A204.1 (cell line): Measurements from ENCODE around the gene PRKAR1B.

Experiments
- FAIRE-seq: peaks from 2 replicates; lab custom pipeline; 2012; peaks lifted over from hg19 to GRCh38; lab: Jason Lieb, UNC

The PRKAR1B gene

GRCh38 chr7:602341-603141 is 124.5 kb downstream of the PRKAR1B start:
- FAIRE-seq: no peak

- FAIRE-seq: no peak
Measured at GRCh38 chr7:601595-602340, 125.3 kb downstream of the PRKAR1B start.

DNA sequence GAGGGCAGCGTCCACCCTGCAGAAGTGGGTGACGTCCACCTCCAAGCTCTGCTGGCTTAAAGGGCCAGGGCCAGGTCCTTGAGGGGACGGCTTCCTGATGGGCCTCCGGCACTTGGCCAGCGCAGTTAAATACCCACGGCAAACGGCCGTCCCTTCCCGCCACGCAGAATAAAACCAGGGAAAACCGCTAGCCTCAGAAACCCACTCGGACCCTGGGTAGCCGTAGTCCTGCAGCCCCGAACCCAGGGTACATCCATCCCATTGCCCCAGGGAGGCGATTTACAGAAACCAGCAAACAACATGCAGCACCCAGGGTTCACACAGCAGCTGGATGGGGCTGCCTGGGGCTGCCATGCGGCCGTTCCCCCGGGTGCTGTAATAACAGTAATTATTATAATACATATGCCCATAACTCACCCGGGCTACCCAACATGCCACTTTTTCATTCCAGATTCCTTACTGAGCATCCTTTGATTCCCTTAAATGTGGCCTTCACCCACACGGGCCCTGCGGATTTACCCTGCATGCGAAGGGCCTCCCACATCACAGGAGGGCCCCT is 126.0 kb downstream of the PRKAR1B start:
- FAIRE-seq: no peak

GRCh38 chr7:600149-601035 is 126.7 kb downstream of the PRKAR1B start:
- FAIRE-seq: no peak

DNA sequence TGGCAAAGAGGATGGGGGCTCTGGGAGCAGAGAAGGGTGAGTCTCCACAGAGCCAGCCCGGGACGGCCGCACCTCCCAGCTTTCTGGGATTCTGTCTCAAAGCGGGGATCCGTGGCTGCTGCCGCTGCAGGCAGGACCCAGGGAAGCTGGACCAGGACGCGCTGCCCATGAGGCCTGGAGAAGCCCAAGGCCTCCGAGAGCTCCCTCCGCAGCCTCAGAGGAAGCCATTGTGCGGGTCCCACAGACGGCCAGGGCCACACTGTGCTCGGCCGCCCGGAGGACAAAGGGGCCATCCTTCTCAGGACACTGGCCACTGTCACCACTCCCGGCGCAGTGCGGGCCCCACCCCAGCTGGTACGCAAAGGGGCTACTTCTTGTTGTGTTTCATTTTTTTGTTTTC is 128.2 kb downstream of the PRKAR1B start:
- no peak for FAIRE-seq

DNA sequence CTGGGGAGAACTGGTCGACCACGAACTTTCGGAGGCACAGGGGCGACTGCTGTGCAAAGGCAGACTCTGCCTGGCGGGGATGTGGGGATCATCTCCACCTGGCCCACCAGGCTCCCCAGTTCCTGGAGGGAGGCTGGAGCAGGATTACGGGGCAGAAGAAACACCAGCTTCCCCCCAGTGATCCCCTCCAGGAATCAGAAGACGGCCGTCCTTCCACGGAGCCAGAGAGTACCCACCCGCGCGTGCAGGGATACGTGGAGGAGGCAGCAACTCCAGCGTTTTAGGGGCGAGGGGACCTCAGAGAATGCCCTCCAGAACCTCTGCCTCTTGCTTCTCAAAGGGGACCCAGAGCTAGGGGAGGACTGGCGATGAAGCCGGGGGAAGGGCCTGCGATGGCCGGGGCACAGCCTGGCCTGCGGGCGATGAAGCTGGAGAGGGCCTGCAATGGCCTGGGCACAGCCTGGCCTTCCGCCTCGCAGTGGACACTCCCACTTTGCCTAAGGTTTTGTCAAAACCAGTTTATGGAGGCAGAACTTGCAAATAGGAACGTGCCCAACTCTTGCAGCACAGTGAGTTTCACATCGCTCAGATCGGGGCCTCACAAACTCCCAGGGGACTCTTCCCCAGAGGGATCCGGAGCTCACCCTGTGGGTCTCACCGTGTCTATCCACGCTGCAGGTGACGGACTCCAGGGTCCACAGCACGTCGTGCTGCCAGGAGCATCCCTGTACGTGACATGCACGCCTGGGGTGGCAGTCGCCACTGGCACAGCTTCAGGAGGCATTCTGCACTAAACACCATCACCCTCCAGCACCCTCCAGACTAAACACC is 129.5 kb downstream of the PRKAR1B start:
- no peak for FAIRE-seq

GRCh38 chr7:596819-597182 is 130.3 kb downstream of the PRKAR1B start:
- no peak for FAIRE-seq

DNA sequence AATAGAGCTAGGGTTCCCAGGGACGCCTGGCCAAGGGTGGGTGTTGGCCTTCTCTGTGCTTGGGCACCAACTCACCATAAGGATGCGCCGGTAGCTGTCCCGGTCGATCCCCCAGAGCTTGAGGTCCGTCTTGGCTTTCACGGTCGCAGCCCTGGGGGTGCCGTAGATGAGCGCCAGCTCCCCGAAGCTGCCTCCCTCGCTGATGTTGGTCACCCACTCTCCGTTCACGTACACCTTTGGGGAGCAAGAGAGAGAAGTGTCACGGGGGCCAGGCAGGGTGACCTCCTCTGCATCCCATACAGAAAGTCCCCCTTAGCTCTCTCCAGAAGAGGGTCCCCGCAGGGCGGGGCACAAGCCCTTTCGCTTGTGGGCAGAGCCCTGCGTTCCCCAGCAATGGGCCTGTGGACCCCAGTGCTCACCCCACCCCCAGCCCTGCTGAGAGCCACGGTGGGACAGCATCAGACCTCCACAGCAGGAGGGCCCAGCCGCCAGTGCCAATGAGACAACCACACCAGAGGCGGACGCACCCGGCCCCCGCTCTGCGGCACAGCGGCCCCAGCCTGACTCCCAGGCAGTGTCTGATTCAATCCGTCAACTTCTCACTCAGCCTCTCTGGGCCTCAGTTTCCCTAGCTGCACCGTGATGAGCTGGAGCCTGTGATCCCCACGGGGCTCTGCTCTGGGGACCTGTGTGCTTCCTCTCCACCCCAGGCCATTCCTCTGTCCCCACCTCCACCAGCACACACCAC is 130.8 kb downstream of the PRKAR1B start:
- no peak for FAIRE-seq

DNA sequence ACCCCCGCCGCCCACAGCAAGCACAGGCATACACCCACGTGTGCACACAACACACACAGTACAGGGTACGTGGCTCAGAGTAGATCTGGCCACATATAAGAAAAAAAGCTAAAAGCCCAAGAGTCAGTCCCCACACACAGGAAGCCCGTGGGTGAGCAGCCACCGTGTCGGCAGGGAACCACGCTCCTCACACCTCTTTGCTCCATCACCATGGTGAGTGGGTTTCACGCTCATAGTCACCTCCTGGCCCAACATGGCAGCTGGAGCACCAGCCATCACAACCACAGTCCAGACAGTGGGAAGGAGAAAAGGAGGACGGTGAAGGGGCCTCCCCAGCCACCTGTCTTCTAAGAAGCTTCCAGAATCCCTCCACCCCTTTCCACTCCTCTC is 131.5 kb downstream of the PRKAR1B start:
- FAIRE-seq: no peak

DNA sequence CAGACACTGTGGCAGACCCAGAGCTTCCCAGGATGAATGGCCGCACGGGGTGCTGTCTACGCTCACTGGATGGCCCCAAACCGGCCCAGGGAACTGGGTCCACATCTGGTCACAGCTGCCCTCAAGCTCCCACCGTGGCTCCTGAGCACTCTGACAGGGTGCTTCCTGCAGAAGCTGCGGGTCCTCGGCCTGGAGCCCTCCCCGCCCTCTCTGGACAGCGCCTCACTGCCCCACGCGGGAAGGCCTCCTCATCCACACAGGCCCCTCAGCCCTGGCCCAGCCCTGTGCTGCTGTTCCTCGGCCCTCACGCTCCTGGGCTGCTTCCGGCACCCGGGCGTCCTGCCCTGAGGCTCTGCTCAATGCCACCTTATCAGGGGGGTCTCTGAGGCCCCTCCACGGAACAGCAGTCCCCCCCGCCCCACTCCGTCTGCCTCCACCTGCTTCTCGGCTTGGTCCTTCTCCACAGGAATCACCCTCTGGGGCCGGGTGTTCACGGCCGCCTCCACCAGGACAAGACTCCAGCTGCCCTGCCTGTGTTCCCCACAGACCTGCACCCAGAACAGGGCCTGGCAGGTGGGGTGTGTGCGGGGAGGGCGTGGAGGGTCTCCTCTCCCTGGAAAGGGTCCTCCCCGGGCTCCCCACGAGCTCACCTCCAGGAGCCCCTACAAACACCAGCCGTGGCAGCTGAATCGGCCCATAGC is 132.0 kb downstream of the PRKAR1B start:
- FAIRE-seq: no peak

DNA sequence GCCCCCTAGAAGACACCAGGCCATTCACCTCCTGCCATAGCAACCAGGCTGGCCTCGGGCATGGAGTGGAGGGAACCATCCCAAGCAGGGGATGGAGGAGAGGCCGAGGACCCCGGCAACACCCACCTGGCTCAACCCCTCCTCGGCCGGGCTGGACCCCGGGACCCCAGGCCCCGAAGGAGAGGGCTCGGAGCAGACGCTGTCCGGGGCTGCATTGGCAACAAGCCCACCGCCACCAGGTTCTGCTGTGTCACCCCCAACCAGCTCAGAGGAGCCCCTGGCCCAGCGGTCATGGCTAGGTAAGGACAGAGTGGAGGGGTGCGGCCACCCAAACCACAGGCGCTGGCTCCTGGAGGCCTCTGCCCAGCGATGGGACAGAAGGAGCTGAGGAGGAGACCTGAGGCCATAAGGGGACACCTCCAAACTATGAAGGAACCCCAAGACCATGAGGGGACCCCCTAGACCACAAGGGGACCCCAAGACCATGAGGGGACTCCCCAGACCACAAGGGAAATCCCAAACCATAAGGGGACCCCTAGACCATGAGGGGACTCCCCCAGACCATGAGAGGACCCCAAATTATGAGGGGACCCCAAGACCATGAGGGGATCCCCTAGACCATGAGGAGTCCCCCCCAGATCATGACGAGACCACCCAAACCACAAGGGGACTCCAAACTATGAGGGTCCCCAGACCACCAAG is 132.7 kb downstream of the PRKAR1B start:
- no peak for FAIRE-seq

GRCh38 chr7:593324-594115 is 133.6 kb downstream of the PRKAR1B start:
- no peak for FAIRE-seq

DNA sequence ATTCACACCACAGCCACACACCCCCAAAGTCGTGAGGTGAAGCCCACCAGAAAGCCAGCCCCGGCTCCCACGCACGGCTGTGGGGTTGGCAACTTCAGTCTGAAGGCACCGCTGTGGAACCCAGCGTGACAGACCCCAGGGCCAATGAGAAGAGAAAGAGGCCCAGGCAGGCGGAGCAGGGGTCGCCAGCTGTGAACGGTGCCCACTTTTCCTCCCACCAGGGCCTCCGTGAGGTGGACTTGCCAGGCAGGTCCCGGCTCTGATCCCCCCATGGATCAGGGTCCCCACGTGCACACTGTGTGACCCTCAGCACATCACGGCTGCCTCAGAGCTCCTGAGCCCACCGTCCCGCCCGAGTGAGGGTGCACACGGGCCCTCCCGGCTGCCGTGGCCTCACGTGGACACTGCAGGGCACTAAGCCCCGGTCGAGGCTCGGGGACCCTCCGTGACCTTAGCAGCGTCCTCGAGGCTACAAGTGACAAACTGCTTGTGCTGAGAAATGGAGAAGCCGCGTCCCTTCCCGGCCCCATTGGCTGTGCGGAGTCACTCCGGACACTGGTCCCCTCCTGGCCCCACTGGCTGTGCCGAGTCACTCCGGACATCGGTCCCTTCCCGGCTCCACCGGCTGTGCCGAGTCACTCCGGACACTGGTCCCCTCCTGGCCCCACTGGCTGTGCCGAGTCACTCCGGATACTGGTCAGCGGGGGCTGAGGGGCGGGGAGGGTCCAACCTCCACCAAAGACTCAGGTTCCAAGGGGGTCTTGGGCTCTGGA is 135.0 kb downstream of the PRKAR1B start:
- FAIRE-seq: no peak

- no peak for FAIRE-seq
Measured at GRCh38 chr7:590731-591551, 136.1 kb downstream of the PRKAR1B start.

DNA sequence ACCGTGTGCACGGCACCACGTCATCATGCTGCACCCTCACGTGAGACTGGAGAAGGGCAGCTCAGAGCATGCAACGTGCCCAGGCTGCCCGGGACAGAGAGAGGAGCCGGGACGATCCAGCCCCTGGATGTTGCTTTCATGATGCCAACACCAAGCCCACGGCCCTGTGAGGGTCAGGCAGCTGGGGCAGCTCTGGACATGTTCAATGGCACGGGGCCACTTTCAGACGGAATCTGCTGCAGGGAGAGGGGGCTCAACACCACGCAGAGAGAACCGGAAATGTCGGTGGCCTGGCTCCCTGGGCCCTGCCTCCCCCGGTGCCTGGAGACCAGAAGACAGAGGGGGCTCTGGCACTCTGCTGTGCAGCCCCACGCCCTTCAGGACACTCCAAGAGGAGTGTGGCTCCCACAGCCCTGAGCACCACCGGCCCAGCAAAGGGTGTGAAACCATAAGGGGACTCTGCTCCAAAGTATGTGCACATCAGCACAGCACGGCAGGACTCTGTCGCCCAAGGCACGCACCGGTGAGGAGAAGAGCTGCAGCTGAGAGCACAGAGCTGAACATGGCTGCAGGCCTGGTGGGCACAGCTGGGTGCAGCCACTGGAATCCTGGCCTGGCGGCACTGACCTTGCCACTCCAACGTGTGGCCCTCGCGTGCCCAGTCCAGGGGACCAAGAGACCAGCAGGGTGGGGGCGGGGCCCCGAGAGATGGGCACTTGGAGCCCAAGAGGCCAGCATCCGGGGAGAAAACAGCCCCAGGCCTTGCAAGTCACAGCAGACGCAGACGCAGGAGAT is 137.1 kb downstream of the PRKAR1B start:
- no peak for FAIRE-seq

DNA sequence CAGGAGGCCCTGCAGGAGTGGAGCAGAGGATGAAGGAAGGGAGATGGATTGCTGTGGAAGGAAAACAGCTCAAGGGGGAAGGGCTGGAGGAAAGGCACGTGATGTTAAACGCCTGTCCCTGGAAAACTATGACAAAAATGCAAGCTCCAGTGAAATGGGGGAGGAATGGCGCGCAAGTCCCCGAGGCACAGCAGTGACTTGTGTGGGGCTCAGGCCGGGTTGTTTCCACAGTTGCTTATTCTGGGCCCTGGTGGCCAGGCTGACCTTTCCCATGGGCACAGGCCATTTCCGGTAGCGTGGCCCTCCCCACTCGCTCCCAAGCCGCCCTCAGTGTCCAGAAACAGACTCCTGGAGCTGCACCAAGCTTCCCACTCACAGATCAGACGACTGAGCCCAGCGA is 139.3 kb downstream of the PRKAR1B start:
- no peak for FAIRE-seq
